Skeletal muscle cell (primary cell): ENCODE data around the gene MRPL44.
"Not testable (repeated sequence)": the region's sequence is repeated elsewhere in the genome, so short reads cannot be mapped to it uniquely, and the experiment has no call there.

Experiments
- DNase-seq: peaks from one replicate; pipeline ENCODE4 v3.0.0-alpha.2; 2010; ENCODE audit warnings: low read depth
- H3K4me3 ChIP-seq: 2 replicates; pipeline ENCODE4 v1.5.1; 2011; ENCODE audit warnings: low read depth, mild to moderate bottlenecking, control low read depth, low read length, moderate library complexity

The MRPL44 gene

DNA sequence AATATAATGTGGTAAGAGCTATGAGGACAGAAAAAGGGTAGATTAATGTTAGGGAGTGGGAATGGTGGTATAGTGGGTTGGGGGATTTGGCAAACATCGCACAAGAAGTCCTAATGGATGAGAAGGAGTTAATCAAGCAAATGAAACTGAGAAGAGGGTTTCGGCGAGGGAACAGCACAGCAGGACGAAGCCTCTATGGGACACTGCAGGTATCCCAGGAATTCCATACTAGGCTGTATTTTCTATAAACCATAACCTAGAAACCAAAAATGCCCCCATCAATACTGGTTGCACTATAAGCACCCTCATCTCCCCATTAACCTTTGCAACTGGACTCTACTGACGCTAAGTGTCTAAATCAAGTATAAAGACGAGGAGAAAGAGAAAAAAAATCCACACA lies 22.4 kb upstream of the MRPL44 start:
- no peak for DNase-seq
- H3K4me3 ChIP-seq = no peak overlapping the region

DNA sequence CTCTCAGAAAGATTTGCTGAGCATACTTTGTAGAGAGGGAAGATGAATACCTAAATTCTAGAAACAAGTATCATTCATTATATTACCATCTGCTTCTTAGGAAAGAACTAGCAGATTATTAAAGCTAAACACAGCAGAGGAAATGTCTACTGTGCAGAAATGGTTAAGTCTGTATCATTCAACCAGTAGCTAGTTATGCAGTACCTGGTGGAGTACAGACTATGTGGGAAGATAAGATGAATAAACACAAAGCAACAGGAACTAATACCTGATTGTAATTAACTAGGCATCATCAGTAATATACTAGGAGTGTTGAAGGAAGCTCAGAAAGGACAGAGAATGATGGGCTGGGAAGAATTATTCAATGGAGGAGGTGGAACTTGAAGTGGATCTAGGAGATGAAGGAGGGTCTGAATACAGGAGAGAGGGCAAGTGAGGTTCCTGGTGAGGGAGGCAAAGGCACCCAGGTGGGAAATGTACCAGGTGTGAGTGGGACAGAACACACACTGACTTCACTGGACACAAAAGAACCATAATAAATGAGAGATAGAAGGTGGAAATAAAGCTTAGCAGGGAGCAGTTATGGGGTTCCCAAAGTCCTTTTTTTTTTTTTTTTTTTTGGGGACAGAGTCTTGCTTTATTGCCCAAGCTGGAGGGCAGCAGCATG lies 21.7 kb upstream of the MRPL44 start:
- no peak overlapping the region for H3K4me3 ChIP-seq

DNA sequence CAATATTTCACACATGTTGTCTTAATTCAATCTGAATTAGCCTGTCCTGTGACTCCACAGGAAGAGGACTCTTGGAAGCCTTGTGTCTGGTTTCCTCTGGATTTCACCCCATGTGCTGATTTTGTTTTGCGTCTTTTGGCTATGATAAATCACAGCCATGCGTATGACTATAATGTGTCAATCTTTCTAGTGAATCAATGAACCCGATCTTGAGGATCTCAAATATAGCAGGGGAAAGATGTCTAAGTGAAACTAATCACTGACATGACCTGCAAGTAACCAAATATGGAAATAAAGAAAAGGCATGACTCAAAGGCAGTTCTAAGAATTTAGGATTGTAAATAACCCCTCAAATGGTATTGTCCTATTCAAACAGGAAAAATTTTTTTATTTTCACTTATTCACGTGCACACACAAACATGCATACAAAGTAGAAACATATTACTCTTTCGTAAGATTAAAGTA lies 20.4 kb upstream of the MRPL44 start:
- no peak overlapping the region for H3K4me3 ChIP-seq
- DNase-seq = no peak

More for the DNA sequence above, 21.7 kb upstream of the MRPL44 start:
- DNase-seq = no peak

DNA sequence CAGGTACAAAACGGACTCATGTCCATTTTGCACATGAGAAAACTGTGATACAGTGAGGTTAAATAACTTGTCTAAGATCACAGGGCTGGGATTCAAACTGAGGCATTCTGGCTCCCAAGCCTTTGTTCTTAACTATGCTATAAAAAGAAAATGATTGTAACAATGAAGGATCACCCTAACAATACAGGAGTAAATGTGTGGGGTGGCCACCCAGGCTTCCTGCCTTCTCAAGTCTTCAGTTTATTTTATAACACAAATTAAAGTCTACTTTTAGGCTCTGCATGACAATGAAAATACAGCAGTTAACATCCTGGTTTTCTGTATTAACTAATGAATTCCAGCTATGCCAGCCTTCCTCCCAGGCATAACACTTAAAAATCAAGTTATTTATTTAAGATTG lies 19.7 kb upstream of the MRPL44 start:
- H3K4me3 ChIP-seq = no peak overlapping the region

DNA sequence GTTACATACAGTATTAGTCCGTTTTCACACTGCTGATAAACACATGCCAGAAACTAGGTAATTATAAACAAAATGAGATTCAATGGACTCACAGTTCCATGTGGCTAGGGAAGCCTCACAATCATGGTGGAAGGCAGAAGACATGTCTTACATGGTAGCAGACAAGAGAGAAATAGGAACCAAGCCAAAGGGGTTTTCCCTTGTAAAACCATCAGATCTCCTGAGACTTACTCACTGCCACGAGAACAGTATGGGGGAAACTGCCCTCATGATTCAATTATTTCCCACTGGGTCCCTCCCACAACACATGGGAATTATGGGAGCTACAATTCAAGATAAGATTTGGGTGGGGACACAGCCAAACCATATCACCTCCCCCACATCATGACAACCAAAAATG lies 17.8 kb upstream of the MRPL44 start:
- H3K4me3 ChIP-seq, DNase-seq: not testable (repeated sequence)

More for the DNA sequence above, 19.7 kb upstream of the MRPL44 start:
- no peak for DNase-seq

DNA sequence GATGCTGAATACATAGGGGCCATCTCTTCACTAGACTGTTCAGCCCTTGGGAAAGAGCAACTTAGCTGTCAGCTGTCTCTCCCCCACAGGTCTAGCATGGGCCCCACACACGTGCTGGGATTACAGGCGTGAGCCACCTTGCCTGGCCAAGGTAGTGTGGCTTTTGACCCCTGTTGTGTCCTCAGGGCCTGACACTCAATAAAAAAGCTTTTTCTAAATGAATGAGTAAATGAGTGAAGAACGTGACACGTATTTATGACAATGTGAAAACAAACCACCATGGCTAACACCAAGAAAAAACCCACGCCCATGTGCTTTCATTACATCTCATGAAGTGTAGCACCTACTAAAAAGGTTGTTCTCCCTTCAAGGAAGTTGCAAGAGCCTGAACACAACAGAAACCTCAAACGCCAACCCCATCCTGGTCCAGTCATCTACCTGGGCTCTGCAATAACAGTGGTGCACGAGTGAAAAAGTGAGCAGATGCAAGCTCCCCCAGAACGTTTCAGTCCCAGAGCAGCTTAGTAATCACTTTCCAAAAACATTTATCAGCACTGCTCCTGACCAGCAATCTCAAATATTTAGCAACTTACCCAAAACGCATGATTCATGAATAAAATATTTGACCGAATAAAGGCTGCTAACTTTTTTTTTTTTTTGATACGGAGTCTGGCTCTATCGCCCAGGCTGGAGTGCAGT lies 15.5 kb upstream of the MRPL44 start:
- no peak overlapping the region for H3K4me3 ChIP-seq
- DNase-seq = peak; percentile 36

DNA sequence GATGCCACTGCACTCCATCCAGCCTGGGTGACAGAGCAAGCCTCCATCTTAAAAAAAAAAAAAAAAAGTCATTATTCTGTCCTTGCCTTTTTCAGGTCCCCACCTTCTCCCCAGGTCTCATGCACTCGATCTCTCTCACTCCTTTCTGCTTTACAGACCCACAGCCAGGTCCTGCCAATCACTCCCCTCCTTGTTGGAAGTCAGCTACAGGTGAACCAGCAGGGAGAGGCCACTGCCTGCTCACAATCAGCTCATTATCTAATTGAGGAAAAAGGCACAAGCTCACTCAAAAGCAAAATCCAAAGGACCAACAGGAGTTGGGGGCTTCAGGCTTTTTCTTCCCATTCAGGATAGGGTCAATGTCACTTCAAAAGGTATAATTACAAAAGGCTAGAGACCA lies 14.1 kb upstream of the MRPL44 start:
- no peak for DNase-seq
- peak overlapping the region; percentile 88 for H3K4me3 ChIP-seq

DNA sequence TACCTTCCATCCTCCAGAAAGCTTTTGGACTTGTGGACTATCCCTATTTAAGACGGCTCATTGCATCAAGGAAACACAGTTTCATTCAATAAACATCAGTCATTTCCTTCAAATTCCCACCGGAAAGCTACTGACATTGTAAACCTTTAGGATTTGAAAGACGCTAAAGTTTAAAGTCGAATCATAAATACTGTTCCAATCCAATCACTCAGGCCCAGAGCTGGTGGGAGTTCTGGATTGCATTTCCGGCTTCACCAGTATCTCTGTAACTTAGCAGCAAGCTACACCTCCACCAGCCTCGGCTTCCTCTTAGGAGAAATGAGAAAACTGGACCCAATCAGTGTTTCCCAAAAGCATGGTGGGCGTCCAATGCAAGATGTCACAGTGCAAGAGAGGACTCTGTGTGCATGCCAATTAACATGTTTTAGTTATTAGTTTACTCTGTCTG lies 13.7 kb upstream of the MRPL44 start:
- peak overlapping the region; percentile 88 for H3K4me3 ChIP-seq
- DNase-seq = no peak

DNA sequence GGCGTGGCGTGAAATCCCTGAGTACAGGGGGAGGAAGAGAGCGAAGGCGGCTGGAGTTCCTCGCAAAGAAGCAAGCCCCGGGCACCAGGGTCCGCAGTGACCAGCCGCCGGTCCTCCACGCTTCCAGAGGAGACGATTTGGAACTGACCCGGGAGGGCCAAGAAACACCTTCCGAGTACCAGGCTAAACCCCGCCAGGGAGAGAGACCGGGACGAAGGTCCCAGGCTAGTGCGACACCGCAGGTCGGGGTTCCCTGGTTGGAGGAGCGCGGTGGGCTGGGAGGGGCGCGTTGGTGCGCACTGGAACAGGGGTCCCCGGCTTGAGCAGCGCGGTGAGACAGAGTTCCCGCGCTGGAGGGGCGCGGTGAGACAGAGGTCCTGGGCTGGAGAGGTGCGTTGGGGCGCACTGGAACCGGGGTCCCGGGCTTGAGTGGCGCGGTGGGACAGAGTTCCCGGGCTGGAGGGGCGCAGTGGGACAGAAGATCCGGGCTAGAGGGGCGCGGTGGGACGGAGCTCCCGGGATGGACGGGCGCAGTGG lies 13.0 kb upstream of the MRPL44 start:
- DNase-seq = no peak
- peak overlapping the region; percentile 88 for H3K4me3 ChIP-seq

DNA sequence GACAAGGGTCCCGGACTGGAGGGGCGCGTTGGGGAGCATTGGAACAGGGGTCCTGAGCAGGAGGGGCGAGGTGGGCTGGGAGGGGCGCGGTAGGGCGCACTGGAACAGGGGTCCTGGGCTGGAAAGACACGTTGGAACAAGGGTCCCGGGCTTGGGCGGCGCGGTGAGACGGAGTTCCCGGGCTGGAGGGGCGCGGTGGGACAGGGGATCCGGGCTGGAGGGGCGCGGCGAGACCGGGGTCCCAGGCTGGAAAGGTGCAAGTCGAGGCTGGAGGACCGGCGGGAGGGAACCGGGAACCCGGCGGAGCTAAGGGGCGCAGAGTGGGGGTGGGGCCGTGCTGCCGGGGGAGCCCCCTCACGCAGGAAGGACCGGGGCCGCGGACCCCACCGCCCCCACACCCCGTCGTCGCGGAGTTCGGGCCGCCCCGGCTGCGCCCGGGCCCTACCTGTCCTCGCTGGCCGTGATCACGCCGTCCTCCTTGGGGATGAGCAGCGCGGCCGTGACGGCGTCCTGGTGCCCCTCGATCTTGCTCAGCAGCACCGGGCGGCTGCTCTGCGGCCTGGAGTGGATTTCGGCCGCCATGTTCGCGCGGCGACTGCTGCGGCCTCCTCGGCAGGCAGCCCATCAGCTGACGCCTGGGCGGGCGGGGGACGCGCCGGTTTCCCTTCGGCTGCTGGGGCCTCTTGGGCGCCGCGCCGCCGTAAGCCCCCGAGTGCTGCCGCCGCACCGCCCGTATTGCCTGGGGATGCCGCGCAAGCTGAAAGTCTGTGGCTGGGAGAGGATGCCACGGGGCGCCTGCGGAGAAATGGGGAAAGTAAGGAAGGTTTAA lies 12.3 kb upstream of the MRPL44 start, which contains the start of gene WDFY1:
WDFY1 (minus strand) TSS at position 633 of the 829 bp plus-strand sequence; CDS start at position 582, 51 bp downstream.
- peak; percentile 67 for DNase-seq
- H3K4me3 ChIP-seq = peak within 1 kb of the TSS; percentile 88

DNA sequence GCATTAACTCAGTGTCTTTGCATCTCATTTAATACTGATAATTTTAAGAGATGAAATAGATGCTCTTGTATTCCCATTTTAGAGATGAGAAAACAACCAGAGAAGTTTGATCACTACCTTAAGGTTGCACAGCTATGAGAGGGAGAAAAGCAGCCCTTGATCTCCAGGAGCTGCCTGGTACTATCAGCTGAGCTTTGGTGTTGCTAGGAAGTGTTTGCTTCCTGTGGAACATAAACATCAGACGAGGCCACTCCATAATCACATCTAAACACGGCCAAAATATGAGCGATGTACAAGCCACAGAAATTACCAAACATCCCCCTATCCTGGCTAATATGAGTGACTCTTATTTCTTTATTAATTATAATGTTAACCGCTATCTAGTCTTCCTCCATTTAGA lies 11.5 kb upstream of the MRPL44 start:
- H3K4me3 ChIP-seq = no peak overlapping the region
- DNase-seq = no peak

DNA sequence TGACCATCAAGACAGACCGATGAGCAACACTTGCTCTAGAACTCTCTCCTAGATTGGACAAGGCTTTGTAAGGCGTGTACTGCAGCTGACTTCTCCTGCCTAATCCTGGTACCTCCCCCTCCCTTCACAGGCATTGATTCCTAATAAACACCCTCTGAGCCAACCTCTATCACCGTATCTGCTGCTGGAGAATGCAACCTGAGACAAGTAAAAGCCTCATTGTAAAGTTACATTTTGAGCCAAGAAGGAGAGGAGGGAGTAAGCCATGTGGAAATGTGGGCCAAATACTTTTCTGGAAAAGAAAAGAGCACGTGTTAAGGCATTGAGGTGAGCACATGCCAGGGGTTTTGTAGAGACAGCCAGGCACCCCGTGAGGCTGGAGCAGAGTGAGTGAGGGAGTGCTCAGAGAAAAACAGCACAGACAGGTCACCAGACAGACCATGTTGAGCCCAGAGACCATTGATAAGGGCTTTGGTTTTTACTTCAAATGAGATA lies 9.5 kb upstream of the MRPL44 start:
- H3K4me3 ChIP-seq = no peak overlapping the region
- no peak for DNase-seq

DNA sequence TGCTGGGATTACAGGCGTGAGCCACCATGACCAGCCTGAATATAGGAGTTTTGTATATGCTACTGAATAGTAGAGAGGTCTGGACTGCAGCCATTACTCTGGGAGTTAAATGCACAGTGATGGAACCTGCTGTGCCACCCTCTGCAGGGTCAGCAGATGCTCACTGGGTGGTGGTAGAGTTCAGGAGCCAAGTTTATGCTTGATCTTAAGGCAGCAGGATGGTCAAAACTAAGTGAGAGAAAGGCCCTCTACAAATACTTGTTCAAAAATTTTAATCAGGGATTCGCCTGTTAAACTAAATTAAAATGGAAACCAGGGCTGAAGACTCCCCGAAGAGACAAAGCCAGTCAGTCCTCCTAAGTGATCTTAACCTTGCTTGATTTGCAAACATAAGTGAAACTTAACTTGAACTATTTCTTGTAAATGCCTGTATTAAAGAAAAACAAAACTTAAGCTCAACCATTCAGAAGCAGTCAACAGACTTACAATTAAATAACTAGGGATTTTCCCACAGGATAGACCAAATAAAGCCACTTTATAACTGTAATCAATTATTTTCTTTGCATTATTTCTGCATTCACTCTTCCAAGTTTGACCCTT lies 7.9 kb upstream of the MRPL44 start:
- no peak for DNase-seq
- no peak overlapping the region for H3K4me3 ChIP-seq

DNA sequence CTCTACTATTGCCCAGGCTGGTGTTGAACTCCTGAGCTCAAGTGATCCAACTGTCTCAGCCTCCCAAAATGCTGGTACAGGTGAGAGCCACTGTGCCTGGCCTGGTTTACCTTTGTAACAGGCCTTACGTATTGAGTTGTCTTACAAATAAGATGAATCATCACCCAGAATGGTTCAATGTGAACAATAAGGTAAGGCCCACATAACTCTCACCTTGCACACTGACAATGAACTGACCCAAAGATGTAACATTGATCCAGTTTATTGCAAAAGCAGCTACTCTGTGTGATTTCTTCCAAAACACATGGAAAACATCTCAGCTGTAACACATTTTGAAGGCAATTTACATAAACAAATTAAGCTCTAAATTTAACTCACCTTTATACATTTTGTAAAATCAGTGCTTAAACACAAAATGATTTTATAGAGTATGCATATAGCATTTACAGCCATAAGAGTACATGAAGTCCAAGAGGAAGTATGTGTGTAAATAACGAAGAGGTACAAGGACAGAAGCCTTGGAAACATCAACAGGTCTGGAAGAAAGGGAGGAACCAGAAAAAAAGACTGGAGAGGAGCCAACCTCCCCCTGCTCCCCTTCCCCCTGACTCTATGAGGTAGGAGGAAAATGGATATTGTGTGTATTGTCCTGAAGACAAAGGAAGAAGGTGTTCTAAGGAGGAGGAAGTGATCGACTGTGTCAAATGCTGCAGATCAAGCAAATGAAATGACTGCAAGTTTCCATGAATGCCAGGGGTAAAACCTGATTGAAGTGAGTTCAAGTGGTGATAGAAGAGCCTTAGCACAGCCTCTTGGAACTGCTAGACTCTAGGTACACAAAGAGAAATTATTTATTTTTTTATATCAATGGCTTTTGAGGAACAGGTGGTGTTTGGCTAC lies 6.6 kb upstream of the MRPL44 start:
- no peak overlapping the region for H3K4me3 ChIP-seq
- no peak for DNase-seq

DNA sequence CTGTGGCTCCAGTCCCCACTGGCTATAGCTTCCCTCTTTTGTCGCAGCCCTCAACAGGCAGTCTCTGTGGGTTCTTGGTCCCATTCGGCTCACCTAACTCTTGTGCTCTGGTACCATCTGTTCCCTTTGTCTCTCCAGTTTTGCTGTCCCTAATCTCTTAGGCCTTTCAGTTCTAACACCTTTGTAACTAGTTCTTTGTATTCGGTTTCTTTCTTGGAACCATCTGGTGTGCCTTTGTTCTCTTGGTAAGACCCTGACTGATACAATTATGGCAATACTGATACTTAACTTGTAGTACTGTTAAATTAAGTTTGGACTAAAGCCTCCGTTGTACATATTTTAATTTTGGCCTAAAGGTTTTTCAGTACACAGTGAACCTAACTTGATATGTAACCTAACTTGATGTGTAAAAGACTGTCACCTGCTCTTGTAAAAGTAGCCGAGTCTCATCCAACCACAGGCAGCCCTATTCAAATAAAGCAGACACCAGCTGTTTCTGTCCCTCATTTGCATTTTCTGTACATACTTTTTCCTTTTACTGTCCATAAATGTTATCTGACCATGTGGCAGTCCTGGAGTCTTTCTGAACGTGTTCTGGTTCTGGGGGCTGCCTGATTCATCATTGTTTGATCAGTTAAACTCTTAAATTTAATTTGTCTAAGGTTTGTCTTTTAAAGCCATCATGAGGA lies 4.8 kb upstream of the MRPL44 start:
- H3K4me3 ChIP-seq = no peak overlapping the region
- no peak for DNase-seq

DNA sequence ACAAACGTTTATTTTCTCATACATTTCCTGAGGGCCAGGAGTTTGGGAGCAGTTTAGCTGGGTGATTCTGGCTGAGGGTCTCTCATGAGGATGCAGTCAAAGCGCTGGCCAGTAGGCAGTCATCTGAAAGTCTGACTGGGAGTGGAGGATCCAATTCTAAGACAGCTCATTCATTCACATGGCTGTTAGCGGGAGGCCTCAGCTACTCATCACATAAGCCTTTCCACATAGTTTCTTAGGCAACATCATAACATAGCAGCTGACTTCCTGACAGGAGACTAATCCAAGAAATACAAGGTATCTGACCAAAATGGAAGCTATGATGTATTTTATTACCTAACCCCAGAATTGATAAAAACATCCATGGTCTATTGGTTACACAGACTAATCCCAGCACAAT lies 2.9 kb upstream of the MRPL44 start:
- DNase-seq = peak; percentile 82
- H3K4me3 ChIP-seq = no peak overlapping the region

DNA sequence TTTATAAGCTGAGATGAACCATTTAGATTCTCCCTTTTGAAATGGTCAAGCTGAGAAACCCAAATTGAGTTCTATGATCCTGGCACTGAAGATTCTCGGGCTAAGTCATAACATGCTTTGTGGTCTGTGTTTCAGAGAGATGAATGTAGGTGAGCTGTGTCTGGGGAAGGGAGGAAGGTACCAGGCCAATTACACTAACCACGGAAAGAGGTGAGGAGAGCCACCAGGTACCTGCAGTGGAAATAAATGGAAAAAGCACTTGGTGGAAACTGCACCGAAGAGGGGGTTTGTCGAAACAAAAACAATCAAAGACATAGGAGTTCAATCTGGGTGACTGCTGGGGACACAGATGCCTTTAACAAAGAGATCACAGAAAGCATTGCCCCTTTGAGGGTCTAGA lies 963 bp upstream of the MRPL44 start:
- no peak overlapping the region for H3K4me3 ChIP-seq
- no peak for DNase-seq

DNA sequence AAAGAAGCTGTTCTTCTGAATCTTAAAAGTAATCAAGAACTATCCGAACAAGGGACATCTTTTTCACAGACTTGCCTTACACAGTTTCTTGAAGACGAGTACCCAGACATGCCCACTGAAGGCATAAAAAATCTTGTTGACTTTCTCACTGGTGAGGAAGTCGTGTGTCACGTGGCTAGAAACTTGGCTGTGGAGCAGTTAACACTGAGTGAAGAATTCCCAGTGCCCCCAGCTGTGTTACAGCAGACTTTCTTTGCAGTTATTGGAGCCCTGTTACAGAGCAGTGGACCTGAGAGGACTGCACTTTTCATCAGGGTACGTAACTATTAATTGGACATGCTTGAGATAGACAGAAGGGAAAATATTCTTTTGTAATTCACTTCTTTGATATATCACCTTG lies 2.4 kb downstream of the MRPL44 start:
- no peak for DNase-seq
- no peak overlapping the region for H3K4me3 ChIP-seq
